Nephron (organoid): ENCODE results near the gene KRTAP5-7.

Experiments
- H3K27ac Mint-ChIP-seq, 3 experiments: 2 replicates each; pipeline ENCODE4 v1.8.0; 2020; ENCODE audit warnings: mixed read lengths in 3 of 3, mild to moderate bottlenecking in 2 of 3, moderate library complexity in 1 of 3
- H3K27me3 Mint-ChIP-seq: 2 replicates; pipeline ENCODE4 v1.8.0; 2021; ENCODE audit warnings: low read depth, mild to moderate bottlenecking, moderate library complexity, mixed read lengths
- H3K36me3 Mint-ChIP-seq: 2 replicates; pipeline ENCODE4 v1.8.0; 2020; ENCODE audit warnings: low read depth, mixed read lengths
- H3K4me1 Mint-ChIP-seq: 2 replicates; pipeline ENCODE4 v1.8.0; 2020; ENCODE audit warnings: mixed read lengths
- H3K4me3 Mint-ChIP-seq, 3 experiments: 2 replicates each; pipeline ENCODE4 v1.8.0; 2020; ENCODE audit warnings: mild to moderate bottlenecking in 3 of 3, mixed read lengths in 3 of 3, moderate library complexity in 2 of 3
- H3K9me3 Mint-ChIP-seq: 2 replicates; pipeline ENCODE4 v1.8.0; 2020; ENCODE audit warnings: mixed read lengths
- TF ChIP-seq, protein P1 (sequence below), 3 experiments: fragments of 200-600 bp; sonication (generic); IDR thresholded peaks; one replicate each; pipeline ENCODE4 v1.5.0; 2021; ENCODE audit warnings: antibody characterized with exemption in 3 of 3; ENCODE audit not compliant: unreplicated experiment in 3 of 3

Gene KRTAP5-7

DNA sequence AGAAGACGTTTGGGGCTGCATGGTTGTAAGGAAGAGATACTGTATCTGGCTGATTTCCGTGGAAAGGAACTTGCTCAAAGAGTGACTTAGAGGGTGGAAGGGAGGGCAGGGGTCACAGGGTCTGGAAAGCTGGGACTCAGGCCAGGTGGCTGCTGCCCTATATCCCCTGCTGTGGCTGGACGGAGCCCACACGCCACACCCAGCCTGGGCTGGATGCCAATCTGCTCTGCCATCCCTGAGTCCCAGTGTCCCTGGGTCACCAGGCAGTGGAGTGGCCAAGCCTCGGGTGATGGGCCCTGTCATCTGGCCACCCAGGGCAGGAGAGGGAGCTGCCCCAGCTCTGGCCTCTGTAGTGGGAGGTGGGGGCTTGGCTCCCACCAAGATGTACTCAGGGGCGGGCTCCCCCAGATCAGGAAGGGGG is 26.5 kb upstream of the KRTAP5-7 start:
- Mint-ChIP-seq H3K4me1 (no peaks in the 10 kb centered on the region), H3K27ac (no peak overlapping the region), H3K9me3 (no peaks in the 10 kb centered on the region), H3K27me3 (no peaks in the 10 kb centered on the region), H3K36me3 (peaks cover 44% of the 10 kb centered on the region), H3K4me3 (no peak overlapping the region)
- TF ChIP-seq, protein P1, sequence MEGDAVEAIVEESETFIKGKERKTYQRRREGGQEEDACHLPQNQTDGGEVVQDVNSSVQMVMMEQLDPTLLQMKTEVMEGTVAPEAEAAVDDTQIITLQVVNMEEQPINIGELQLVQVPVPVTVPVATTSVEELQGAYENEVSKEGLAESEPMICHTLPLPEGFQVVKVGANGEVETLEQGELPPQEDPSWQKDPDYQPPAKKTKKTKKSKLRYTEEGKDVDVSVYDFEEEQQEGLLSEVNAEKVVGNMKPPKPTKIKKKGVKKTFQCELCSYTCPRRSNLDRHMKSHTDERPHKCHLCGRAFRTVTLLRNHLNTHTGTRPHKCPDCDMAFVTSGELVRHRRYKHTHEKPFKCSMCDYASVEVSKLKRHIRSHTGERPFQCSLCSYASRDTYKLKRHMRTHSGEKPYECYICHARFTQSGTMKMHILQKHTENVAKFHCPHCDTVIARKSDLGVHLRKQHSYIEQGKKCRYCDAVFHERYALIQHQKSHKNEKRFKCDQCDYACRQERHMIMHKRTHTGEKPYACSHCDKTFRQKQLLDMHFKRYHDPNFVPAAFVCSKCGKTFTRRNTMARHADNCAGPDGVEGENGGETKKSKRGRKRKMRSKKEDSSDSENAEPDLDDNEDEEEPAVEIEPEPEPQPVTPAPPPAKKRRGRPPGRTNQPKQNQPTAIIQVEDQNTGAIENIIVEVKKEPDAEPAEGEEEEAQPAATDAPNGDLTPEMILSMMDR (IDR thresholded peaks at IDR 0.05; ENCODE audit: unreplicated experiment in 3 of 3): no peak

DNA sequence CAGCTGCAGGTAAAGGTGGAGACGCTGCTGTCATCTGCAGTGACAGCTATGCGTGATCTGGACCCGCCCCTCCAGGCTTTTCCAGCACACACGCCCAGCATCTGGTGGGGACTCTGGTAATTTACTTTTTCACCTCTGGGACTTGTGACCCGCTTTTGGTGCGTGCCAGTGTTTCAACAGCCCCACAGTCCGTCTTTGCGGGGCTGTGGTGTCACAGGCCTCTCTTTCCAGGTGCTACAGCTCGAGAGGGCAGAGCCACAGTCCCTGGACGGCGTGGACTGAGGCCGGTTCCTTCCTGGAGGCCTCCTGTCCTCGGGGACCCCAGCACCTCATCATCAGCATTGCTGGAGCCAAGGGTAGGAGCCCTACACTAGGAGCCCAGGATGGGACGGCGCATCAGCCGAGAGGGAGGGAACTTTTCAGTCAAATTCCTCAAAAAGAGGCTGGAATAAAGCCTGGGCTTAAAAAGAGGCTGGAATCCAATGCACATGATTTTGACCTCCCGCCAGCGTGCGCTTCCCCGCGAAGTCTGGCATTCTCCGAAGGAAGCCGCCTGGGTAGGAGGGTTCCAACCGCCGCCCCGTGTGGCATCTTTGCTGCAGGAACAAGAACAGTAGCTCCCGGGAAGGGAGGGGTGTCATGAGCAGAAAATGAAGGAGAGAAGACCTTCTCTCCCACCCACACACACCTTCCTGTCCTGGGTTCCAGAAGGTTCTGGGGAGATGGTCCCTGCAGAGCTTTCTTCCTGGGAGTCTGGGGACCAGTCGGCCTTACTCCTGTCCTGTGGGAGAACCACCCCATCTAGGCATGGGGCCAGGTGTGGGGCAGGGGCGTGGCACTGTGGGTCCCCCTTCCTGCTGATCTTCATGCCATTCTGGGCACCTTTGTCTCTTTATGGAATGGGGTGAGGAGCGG is 25.7 kb upstream of the KRTAP5-7 start:
- no peak overlapping the region for H3K27ac Mint-ChIP-seq

DNA sequence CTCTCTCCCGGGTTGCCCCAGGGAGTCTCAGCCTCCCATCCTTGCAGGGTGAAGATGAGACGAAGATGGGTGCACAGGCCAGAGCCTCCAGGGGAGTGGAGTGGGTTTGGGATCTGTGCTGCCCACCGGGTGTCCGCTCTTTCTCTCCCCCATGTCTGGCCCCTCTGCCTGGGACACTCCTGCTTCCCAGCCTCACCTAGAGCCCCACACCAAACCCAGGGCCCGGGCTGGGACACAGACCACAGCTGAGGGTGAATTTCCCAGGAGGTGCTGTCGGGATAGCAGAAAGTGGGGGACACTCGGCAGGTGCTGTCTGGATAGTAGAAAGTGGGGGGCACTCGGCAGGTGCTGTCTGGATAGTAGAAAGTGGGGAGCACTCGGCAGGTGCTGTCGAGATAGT is 25.0 kb upstream of the KRTAP5-7 start:
- Mint-ChIP-seq H3K9me3 (peaks cover 2% of the 10 kb centered on the region), H3K27ac (no peak overlapping the region), H3K36me3 (peaks cover 44% of the 10 kb centered on the region), H3K4me3 (no peak overlapping the region), H3K4me1 (no peaks in the 10 kb centered on the region), H3K27me3 (no peaks in the 10 kb centered on the region)
- TF ChIP-seq, protein P1 (IDR thresholded peaks at IDR 0.05; ENCODE audit: unreplicated experiment in 3 of 3): no peak

More for the DNA sequence above, 25.7 kb upstream of the KRTAP5-7 start:
- Mint-ChIP-seq H3K9me3 (no peaks in the 10 kb centered on the region), H3K36me3 (peaks cover 44% of the 10 kb centered on the region), H3K4me1 (no peaks in the 10 kb centered on the region), H3K27me3 (no peaks in the 10 kb centered on the region), H3K4me3 (no peak overlapping the region)
- TF ChIP-seq, protein P1 (IDR thresholded peaks at IDR 0.05; ENCODE audit: unreplicated experiment in 3 of 3): no peak

DNA sequence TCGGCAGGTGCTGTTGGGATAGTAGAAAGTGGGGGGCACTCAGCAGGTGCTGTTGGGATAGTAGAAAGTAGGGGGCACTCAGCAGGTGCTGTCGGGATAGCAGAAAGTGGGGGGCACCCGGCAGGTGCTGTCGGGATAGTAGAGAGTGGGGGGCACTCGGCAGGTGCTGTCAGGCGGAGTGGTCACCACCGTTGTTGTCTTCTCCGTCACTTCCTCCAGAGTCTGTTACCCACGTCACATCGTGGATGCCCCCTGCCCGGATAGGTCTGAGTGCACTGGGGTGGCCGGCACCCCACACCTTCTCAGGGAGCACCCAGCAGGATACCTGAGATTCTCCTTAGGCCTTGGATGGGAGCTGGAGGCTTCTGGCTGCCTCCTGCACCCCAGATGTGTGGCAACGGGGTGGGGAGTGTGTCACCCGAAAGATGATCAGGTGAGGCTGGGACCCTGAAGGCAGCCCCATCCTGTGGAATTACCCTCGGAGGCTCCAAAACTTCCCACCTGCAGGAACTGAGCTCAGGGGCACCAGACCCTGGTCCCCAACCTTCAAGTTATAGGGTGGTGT is 24.1 kb upstream of the KRTAP5-7 start:
- TF ChIP-seq, protein P1 (IDR thresholded peaks at IDR 0.05; ENCODE audit: unreplicated experiment in 3 of 3): no peak
- Mint-ChIP-seq H3K4me3 (no peak overlapping the region), H3K9me3 (peaks cover 6% of the 10 kb centered on the region)

DNA sequence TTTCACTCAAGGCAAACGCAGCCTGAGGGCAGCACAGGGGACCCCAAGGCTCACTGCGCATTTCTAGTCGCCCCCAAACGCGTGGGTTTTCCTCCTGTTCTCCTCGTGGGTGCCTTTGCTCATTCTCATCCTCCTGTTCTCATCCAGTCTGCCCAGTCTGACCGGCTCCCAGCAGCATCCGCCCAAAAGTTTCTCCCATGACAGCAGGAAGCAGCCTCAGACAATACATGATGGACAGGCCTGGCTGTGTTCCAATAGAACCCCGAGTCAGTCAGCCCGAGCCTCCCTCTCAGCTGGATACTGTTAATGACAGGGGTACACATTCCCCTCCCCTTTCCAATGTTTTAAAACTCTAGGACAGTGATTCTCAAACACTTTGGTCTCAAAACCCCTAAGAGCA is 22.5 kb upstream of the KRTAP5-7 start:
- H3K36me3 Mint-ChIP-seq: peaks cover 46% of the 10 kb centered on the region
- peaks cover 22% of the 10 kb centered on the region for H3K9me3 Mint-ChIP-seq
- TF ChIP-seq, protein P1 (IDR thresholded peaks at IDR 0.05; ENCODE audit: unreplicated experiment in 3 of 3): no peak
- H3K4me3 Mint-ChIP-seq: no peak overlapping the region
- no peaks in the 10 kb centered on the region for H3K4me1 Mint-ChIP-seq
- no peaks in the 10 kb centered on the region for H3K27me3 Mint-ChIP-seq
- H3K27ac Mint-ChIP-seq: no peak overlapping the region

More for the DNA sequence above, 24.1 kb upstream of the KRTAP5-7 start:
- no peaks in the 10 kb centered on the region for H3K4me1 Mint-ChIP-seq
- H3K27me3 Mint-ChIP-seq: no peaks in the 10 kb centered on the region
- peaks cover 44% of the 10 kb centered on the region for H3K36me3 Mint-ChIP-seq
- H3K27ac Mint-ChIP-seq: no peak overlapping the region
